NCI-H526 treated with DMSO at 0.1 percent for 48 hours (cell line): ENCODE data around the gene CYP2F1.

Experiments
- DNase-seq: peaks from one replicate; lab custom pipeline; 2025; lab: John Stamatoyannopoulos, UW

The CYP2F1 gene

GRCh38 chr19:41175801-41176777 lies 61.9 kb downstream of the CYP2F1 start:
- DNase-seq: no peak
